Stimulated activated CD8-positive, alpha-beta memory T cell treated with anti-CD3 and anti-CD28 coated beads, Interleukin-4, amount 100 ng/mL, for 4 hours (primary cell): ENCODE measurements around the gene CPEB1.

ENCODE experiments used
- DNase-seq, 2 donors: peaks; one replicate each; pipeline ENCODE4 v3.0.0-alpha.2; 2020; ENCODE audit warnings: low read depth in 2 of 2, low spot score in 1 of 2

Gene CPEB1

GRCh38 chr15:82595766-82596165, 51.4 kb downstream of the CPEB1 start:
- DNase-seq = no peak

GRCh38 chr15:82595203-82595602, 52.0 kb downstream of the CPEB1 start:
- DNase-seq = no peak

GRCh38 chr15:82587805-82588204, 59.4 kb downstream of the CPEB1 start:
- no peak for DNase-seq

- DNase-seq = no peak
These were observed 62.1 kb downstream of the CPEB1 start for GRCh38 chr15:82585072-82585471.

GRCh38 chr15:82580713-82581112, 66.5 kb downstream of the CPEB1 start:
- DNase-seq = no peak

- no peak for DNase-seq
These were observed 71.8 kb downstream of the CPEB1 start for GRCh38 chr15:82575335-82575734.

- no peak for DNase-seq
These were observed 74.2 kb downstream of the CPEB1 start for GRCh38 chr15:82572986-82573385.

GRCh38 chr15:82572311-82572710, 74.9 kb downstream of the CPEB1 start:
- no peak for DNase-seq

- no peak for DNase-seq
These were observed 75.4 kb downstream of the CPEB1 start for GRCh38 chr15:82571722-82572222.

- DNase-seq = no peak
These were observed 76.2 kb downstream of the CPEB1 start for GRCh38 chr15:82570721-82571508.

- no peak for DNase-seq
These were observed 77.3 kb downstream of the CPEB1 start for GRCh38 chr15:82569834-82570233.

- no peak for DNase-seq
These were observed 78.2 kb downstream of the CPEB1 start for GRCh38 chr15:82568986-82569385.

- no peak for DNase-seq
These were observed 79.5 kb downstream of the CPEB1 start for GRCh38 chr15:82567661-82568060.

GRCh38 chr15:82566690-82567089, 80.5 kb downstream of the CPEB1 start:
- no peak for DNase-seq

- no peak for DNase-seq
These were observed 88.7 kb downstream of the CPEB1 start for GRCh38 chr15:82558502-82558901.

- DNase-seq = no peak
These were observed 90.7 kb downstream of the CPEB1 start for GRCh38 chr15:82556315-82557035.

- DNase-seq = no peak
These were observed 92.3 kb downstream of the CPEB1 start for GRCh38 chr15:82554849-82555248.

- DNase-seq = no peak
These were observed 92.8 kb downstream of the CPEB1 start for GRCh38 chr15:82554351-82554750.

GRCh38 chr15:82553846-82554245, 93.3 kb downstream of the CPEB1 start:
- no peak for DNase-seq

GRCh38 chr15:82552861-82553260, 94.3 kb downstream of the CPEB1 start:
- DNase-seq = no peak

GRCh38 chr15:82551646-82552247, 95.4 kb downstream of the CPEB1 start:
- no peak for DNase-seq

- no peak for DNase-seq
These were observed 97.9 kb downstream of the CPEB1 start for GRCh38 chr15:82549199-82549665.
